HEK293 (cell line): Measurements from ENCODE around the gene DYRK2.
"Not testable (repeated sequence)": the region's sequence is repeated elsewhere in the genome, so short reads cannot be mapped to it uniquely, and the experiment has no call there.

Source experiments
- CTCF ChIA-PET: fragments of 350-600 bp; formaldehyde crosslinking; extraction: SDS; loops from one replicate; lab custom pipeline; 2021; ENCODE audit warnings: antibody characterized with exemption; lab: Yijun Ruan, JAX
- POLR2A ChIA-PET: fragments of 300-600 bp; formaldehyde crosslinking; extraction: SDS; loops from one replicate; lab custom pipeline; 2020; ENCODE audit warnings: antibody characterized with exemption, inconsistent platforms; lab: Yijun Ruan, JAX
- H3K27ac ChIP-seq: fragments of 200-500 bp; sonication (Bioruptor generic); 2 replicates; pipeline ENCODE4 v1.5.1; 2014; ENCODE audit warnings: low read depth, low read length, control low read depth, inconsistent platforms; ENCODE audit errors: extremely low read depth
- H3K36me3 ChIP-seq, 2 experiments: fragments of 200-500 bp in 1 of 2; sonication (Bioruptor generic) in 1 of 2; 1 replicate in 1 of 2; 2 replicates in 1 of 2; pipeline ENCODE4 v1.5.1; 2014 to 2017; ENCODE audit warnings: inconsistent platforms in 2 of 2, low read length in 2 of 2; ENCODE audit not compliant: control insufficient read depth in 2 of 2, insufficient read depth in 1 of 2
- H3K4me1 ChIP-seq: fragments of 200-500 bp; sonication (Bioruptor generic); 2 replicates; pipeline ENCODE4 v1.5.1; 2014; ENCODE audit warnings: mild to moderate bottlenecking, low read length, inconsistent platforms; ENCODE audit not compliant: control insufficient read depth, insufficient read depth
- H3K4me3 ChIP-seq: 2 replicates; pipeline ENCODE4 v1.5.1; 2011; ENCODE audit warnings: low read depth, mild to moderate bottlenecking, control low read depth, low read length, moderate library complexity
- H3K9me3 ChIP-seq: fragments of 200-500 bp; sonication (Bioruptor generic); 2 replicates; pipeline ENCODE4 v1.5.1; 2014; ENCODE audit warnings: low read depth, low read length, inconsistent platforms; ENCODE audit not compliant: control insufficient read depth, insufficient read depth
- EGR2 ChIP-seq: fragments of 450-650 bp; formaldehyde crosslinking; IDR thresholded peaks from 2 replicates; pipeline ENCODE4 v1.5.1; 2016; ENCODE audit warnings: low read depth, missing biosample characterization, missing genetic modification characterization
- GFI1B ChIP-seq: fragments of 450-650 bp; formaldehyde crosslinking; IDR thresholded peaks from 2 replicates; pipeline ENCODE4 v1.5.1; 2016; ENCODE audit warnings: missing biosample characterization, missing genetic modification characterization
- GLIS1 ChIP-seq: fragments of 450-650 bp; formaldehyde crosslinking; IDR thresholded peaks from 2 replicates; pipeline ENCODE4 v1.5.1; 2016; ENCODE audit warnings: missing biosample characterization, missing genetic modification characterization
- IKZF3 ChIP-seq: fragments of 450-650 bp; IDR thresholded peaks from 2 replicates; pipeline ENCODE4 v1.5.0; 2018; ENCODE audit warnings: missing biosample characterization, mild to moderate bottlenecking, missing genetic modification characterization, moderate library complexity
- KLF8 ChIP-seq: fragments of 450-650 bp; formaldehyde crosslinking; IDR thresholded peaks from 2 replicates; pipeline ENCODE4 v1.5.1; 2016; ENCODE audit warnings: missing biosample characterization, missing genetic modification characterization
- MYNN ChIP-seq: fragments of 450-650 bp; formaldehyde crosslinking; IDR thresholded peaks from 2 replicates; pipeline ENCODE4 v1.5.1; 2016; ENCODE audit warnings: missing biosample characterization, missing genetic modification characterization, borderline replicate concordance
- PRDM4 ChIP-seq: fragments of 450-650 bp; formaldehyde crosslinking; IDR thresholded peaks from 2 replicates; pipeline ENCODE4 v1.5.1; 2017; ENCODE audit warnings: missing biosample characterization, missing genetic modification characterization
- REST ChIP-seq: fragments of 450-650 bp; formaldehyde crosslinking; IDR thresholded peaks from 2 replicates; pipeline ENCODE4 v1.5.1; 2016; ENCODE audit warnings: missing biosample characterization, missing genetic modification characterization
- ZNF133 ChIP-seq: fragments of 450-650 bp; formaldehyde crosslinking; IDR thresholded peaks from 2 replicates; pipeline ENCODE4 v1.5.1; 2016; ENCODE audit warnings: missing biosample characterization, missing genetic modification characterization
- ZNF157 ChIP-seq: fragments of 450-650 bp; formaldehyde crosslinking; IDR thresholded peaks from 2 replicates; pipeline ENCODE4 v1.5.1; 2016; ENCODE audit warnings: missing biosample characterization, missing genetic modification characterization
- ZNF19 ChIP-seq: fragments of 450-650 bp; formaldehyde crosslinking; IDR thresholded peaks from 2 replicates; pipeline ENCODE4; 2016; ENCODE audit warnings: missing biosample characterization, missing genetic modification characterization, low read depth
- ZNF24 ChIP-seq: fragments of 450-650 bp; formaldehyde crosslinking; IDR thresholded peaks from 2 replicates; pipeline ENCODE4 v1.5.1; 2016; ENCODE audit warnings: missing biosample characterization, missing genetic modification characterization
- ZNF366 ChIP-seq: fragments of 450-650 bp; formaldehyde crosslinking; conservative IDR thresholded peaks from 2 replicates; pipeline ENCODE4 v1.5.1; 2016; ENCODE audit warnings: missing biosample characterization, missing genetic modification characterization
- ZNF585B ChIP-seq: fragments of 450-650 bp; formaldehyde crosslinking; IDR thresholded peaks from 2 replicates; pipeline ENCODE4 v1.5.1; 2016; ENCODE audit warnings: missing biosample characterization, missing genetic modification characterization
- TF ChIP-seq, protein P1 (sequence below): fragments of 450-650 bp; formaldehyde crosslinking; IDR thresholded peaks from 2 replicates; pipeline ENCODE4 v1.5.1; 2017; ENCODE audit warnings: missing biosample characterization, mild to moderate bottlenecking, missing genetic modification characterization, moderate library complexity
- TF ChIP-seq, protein P2 (sequence below): fragments of 450-650 bp; formaldehyde crosslinking; IDR thresholded peaks from 2 replicates; pipeline ENCODE4 v1.5.1; 2016; ENCODE audit warnings: missing biosample characterization, missing genetic modification characterization

DYRK2 gene

GRCh38 chr12:67671892-67672291 lies 23.3 kb downstream of the DYRK2 start:
- ChIA-PET POLR2A (no interaction called here), CTCF (no interaction called here)
- Histone ChIP-seq H3K4me3 (no peak overlapping the region), H3K9me3 (no peaks in the 10 kb centered on the region), H3K27ac (no peak overlapping the region), H3K36me3 (no peaks in the 10 kb centered on the region), H3K4me1 (no peaks in the 10 kb centered on the region; the same call in 1 of the 2 replicates)
- TF ChIP-seq PRDM4 (tag by site-specific recombination), result no peak
- TF ChIP-seq, protein P1, sequence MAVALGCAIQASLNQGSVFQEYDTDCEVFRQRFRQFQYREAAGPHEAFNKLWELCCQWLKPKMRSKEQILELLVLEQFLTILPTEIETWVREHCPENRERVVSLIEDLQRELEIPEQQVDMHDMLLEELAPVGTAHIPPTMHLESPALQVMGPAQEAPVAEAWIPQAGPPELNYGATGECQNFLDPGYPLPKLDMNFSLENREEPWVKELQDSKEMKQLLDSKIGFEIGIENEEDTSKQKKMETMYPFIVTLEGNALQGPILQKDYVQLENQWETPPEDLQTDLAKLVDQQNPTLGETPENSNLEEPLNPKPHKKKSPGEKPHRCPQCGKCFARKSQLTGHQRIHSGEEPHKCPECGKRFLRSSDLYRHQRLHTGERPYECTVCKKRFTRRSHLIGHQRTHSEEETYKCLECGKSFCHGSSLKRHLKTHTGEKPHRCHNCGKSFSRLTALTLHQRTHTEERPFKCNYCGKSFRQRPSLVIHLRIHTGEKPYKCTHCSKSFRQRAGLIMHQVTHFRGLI, result no peak
- no peak for TF ChIP-seq GFI1B (tag by site-specific recombination)
- no peak for TF ChIP-seq IKZF3 (tag by site-specific recombination)
- no peak for TF ChIP-seq REST (tag by site-specific recombination)
- TF ChIP-seq ZNF157 (tag by site-specific recombination), result no peak
- no peak for TF ChIP-seq MYNN (tag by site-specific recombination)
- TF ChIP-seq ZNF366, result no peak

DNA sequence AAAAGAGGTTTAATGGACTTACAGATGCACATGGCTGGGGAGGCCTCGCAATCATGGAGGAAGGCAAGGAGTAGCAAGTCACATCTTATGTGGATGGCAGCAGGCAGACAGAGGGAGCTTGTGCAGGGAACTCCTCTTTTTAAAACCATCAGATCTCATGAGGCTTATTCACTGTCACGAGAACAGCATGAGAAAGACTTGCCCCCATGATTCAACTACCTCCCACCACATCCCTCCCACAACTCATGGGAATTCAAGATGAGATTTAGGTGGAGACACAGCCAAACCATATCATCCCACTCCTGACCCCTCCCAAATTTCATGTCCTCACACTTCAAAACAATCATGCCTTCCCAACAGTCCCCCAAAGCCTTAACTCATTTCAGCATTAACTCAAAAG lies 24.0 kb downstream of the DYRK2 start:
- H3K4me3 ChIP-seq, POLR2A ChIA-PET, H3K9me3 ChIP-seq, H3K27ac ChIP-seq, H3K4me1 ChIP-seq, H3K36me3 ChIP-seq, CTCF ChIA-PET: not testable (repeated sequence)
- peak; percentile 13; the same call in 1 of the 2 replicates for TF ChIP-seq EGR2 (tag by site-specific recombination)

DNA sequence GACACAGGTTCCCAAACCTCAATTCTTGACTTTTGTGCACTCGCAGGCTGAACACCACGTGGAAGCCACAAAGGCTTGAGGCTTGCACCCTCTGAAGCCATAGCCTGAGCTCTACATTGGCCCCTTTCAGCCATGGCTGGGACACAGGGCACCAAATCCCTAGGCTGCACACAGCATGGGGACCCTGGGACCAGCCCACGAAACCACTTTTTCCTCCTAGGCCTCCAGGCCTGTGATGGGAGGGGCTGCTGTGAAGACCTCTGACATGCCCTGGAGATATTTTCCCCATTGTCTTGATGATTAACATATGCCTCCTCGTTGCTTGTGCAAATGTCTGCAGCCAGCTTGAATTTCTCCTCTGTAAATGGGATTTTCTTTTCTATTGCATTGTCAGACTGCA lies 25.0 kb downstream of the DYRK2 start:
- H3K9me3 ChIP-seq, CTCF ChIA-PET, H3K27ac ChIP-seq, H3K4me3 ChIP-seq, H3K4me1 ChIP-seq, POLR2A ChIA-PET, H3K36me3 ChIP-seq: not testable (repeated sequence)
- TF ChIP-seq ZNF585B (tag by site-specific recombination), result peak; percentile 92

- Histone ChIP-seq H3K36me3 (no peaks in the 10 kb centered on the region), H3K4me1 (no peaks in the 10 kb centered on the region), H3K27ac (no peak overlapping the region), H3K9me3 (no peaks in the 10 kb centered on the region), H3K4me3 (no peak overlapping the region)
- CTCF ChIA-PET, result no interaction called here
- POLR2A ChIA-PET, result no interaction called here
- TF ChIP-seq, protein P2, sequence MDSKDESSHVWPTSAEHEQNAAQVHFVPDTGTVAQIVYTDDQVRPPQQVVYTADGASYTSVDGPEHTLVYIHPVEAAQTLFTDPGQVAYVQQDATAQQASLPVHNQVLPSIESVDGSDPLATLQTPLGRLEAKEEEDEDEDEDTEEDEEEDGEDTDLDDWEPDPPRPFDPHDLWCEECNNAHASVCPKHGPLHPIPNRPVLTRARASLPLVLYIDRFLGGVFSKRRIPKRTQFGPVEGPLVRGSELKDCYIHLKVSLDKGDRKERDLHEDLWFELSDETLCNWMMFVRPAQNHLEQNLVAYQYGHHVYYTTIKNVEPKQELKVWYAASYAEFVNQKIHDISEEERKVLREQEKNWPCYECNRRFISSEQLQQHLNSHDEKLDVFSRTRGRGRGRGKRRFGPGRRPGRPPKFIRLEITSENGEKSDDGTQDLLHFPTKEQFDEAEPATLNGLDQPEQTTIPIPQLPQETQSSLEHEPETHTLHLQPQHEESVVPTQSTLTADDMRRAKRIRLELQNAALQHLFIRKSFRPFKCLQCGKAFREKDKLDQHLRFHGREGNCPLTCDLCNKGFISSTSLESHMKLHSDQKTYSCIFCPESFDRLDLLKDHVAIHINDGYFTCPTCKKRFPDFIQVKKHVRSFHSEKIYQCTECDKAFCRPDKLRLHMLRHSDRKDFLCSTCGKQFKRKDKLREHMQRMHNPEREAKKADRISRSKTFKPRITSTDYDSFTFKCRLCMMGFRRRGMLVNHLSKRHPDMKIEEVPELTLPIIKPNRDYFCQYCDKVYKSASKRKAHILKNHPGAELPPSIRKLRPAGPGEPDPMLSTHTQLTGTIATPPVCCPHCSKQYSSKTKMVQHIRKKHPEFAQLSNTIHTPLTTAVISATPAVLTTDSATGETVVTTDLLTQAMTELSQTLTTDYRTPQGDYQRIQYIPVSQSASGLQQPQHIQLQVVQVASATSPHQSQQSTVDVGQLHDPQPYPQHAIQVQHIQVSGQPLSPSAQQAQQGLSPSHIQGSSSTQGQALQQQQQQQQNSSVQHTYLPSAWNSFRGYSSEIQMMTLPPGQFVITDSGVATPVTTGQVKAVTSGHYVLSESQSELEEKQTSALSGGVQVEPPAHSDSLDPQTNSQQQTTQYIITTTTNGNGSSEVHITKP (tag by site-specific recombination), result no peak
- no peak for TF ChIP-seq KLF8 (tag by site-specific recombination)
- TF ChIP-seq ZNF19 (tag by site-specific recombination), result no peak
- no peak for TF ChIP-seq GLIS1 (tag by site-specific recombination)
- no peak for TF ChIP-seq ZNF133 (tag by site-specific recombination)
- TF ChIP-seq ZNF24 (tag by site-specific recombination), result no peak
Observed at GRCh38 chr12:67674417-67674816, 25.9 kb downstream of the DYRK2 start.
